GM12878 (cell line): ENCODE data around the gene RETREG3. TPM values are rescaled to one million over a fixed set of nuclear protein-coding genes. Genes with fewer than 3 reads are reported as not detected.

Experiments used
- NBN ChIP-seq: fragments of 450-650 bp; IDR thresholded peaks from 2 replicates; pipeline ENCODE4 v1.6.1; 2016
- PML ChIP-seq: IDR thresholded peaks from 2 replicates; pipeline ENCODE4 v1.6.1; 2012; ENCODE audit warnings: low read length, inconsistent platforms
- RFX5 ChIP-seq: IDR thresholded peaks from 2 replicates; pipeline ENCODE4 v1.6.1; 2011; ENCODE audit warnings: low read depth, low read length, improper control_type of control experiment
- SMAD1 ChIP-seq: fragments of 450-650 bp; IDR thresholded peaks from 2 replicates; pipeline ENCODE4 v1.6.1; 2018; ENCODE audit warnings: mild to moderate bottlenecking, low read depth; ENCODE audit not compliant: partially characterized antibody
- polyA plus RNA-seq, 11 experiments: library from polyadenylated mRNA; depleted of rRNA in 4 of 11; unstranded in 6 of 11; stranded (reverse) in 5 of 11; fragments of >200 nt; fragmentation: Nextera tagmentation in 4 of 11; fragmentation: Illumina TruSeq in 1 of 11; extraction: Ambion mirVana in 4 of 11; extraction: Trizol in 1 of 11; gene quantifications; 1 replicate in 1 of 11; 2 replicates in 10 of 11; pipeline versions ENCODE4 v1.2.1 to v1.2.3, GENCODE V29; 2011 to 2016; ENCODE audit warnings: inconsistent platforms in 2 of 11, missing spikeins in 2 of 11, low read depth in 1 of 11
- total RNA-seq, 4 experiments: library from RNA; depleted of rRNA in 3 of 4; stranded (reverse); fragments of >200 nt in 3 of 4; fragmentation: Illumina TruSeq in 1 of 4; extraction: Trizol in 1 of 4; gene quantifications; 2 replicates each; pipeline versions ENCODE4 v1.2.1 to v1.2.3, GENCODE V29; 2013 to 2021
- TF ChIP-seq, protein P1 (sequence below): fragments of 450-650 bp; IDR thresholded peaks from 2 replicates; pipeline ENCODE4 v1.6.1; 2017; ENCODE audit warnings: mild to moderate bottlenecking, moderate library complexity
- TF ChIP-seq, protein P2 (sequence below): fragments of 450-650 bp; IDR thresholded peaks from 2 replicates; pipeline ENCODE4 v1.6.1; 2016; ENCODE audit warnings: mild to moderate bottlenecking, moderate library complexity, borderline replicate concordance
- TF ChIP-seq, protein P3 (sequence below): IDR thresholded peaks from 2 replicates; pipeline ENCODE4 v1.6.1; 2011; ENCODE audit warnings: borderline replicate concordance, low read depth, mild to moderate bottlenecking, moderate library complexity, mixed read lengths, low read length; ENCODE audit not compliant: insufficient read depth; ENCODE audit errors: extremely low read length

Gene RETREG3
- total and polyA plus RNA-seq, 10 of the 15 experiments (the other 5 are each of a cell fraction or from before 2014, with no cell fraction given): 7.0 to 50.6 (median 27.3) TPM

DNA sequence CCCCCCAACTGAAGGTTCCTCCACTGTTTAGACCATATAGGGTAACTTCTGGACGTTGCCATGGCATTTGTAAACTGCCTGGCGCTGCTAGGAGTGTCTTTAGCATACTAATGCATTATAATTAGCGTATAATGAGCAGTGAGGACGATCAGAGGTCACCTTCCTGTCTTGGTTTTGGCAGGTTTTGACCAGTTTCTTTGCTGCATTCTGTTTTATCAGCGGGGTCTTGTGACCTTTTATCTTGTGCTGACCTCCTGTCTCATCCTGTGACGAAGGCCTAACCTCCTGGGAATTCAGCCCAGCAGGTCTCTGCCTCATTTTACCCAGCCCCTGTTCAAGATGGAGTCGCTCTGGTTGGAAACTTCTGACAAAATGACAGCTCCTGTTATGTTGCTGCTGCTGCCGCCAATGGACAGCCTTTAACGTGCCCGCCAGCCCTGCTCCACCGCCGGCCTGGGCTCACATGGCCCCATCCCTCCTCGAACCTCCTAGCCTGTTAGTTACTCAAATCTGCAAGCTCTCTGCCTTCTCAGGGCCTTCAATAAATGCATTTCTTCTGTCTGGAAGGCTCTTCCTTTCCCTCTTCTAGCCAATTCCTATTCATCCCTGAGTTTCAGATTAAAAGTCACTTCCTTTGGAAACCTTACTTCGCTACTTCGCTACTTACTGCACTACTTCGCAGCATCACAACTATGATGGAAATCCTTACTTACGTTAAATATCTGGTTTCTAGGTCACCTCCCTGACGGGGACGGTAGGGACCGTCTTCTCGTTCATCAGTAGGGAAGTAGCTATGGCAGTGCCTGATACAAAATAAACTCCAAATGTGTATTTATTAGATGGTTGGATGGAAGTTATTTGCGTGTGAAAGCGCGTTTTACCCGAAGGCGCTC is 73.8 kb downstream of the RETREG3 start (continued):
- TF ChIP-seq, protein P1, sequence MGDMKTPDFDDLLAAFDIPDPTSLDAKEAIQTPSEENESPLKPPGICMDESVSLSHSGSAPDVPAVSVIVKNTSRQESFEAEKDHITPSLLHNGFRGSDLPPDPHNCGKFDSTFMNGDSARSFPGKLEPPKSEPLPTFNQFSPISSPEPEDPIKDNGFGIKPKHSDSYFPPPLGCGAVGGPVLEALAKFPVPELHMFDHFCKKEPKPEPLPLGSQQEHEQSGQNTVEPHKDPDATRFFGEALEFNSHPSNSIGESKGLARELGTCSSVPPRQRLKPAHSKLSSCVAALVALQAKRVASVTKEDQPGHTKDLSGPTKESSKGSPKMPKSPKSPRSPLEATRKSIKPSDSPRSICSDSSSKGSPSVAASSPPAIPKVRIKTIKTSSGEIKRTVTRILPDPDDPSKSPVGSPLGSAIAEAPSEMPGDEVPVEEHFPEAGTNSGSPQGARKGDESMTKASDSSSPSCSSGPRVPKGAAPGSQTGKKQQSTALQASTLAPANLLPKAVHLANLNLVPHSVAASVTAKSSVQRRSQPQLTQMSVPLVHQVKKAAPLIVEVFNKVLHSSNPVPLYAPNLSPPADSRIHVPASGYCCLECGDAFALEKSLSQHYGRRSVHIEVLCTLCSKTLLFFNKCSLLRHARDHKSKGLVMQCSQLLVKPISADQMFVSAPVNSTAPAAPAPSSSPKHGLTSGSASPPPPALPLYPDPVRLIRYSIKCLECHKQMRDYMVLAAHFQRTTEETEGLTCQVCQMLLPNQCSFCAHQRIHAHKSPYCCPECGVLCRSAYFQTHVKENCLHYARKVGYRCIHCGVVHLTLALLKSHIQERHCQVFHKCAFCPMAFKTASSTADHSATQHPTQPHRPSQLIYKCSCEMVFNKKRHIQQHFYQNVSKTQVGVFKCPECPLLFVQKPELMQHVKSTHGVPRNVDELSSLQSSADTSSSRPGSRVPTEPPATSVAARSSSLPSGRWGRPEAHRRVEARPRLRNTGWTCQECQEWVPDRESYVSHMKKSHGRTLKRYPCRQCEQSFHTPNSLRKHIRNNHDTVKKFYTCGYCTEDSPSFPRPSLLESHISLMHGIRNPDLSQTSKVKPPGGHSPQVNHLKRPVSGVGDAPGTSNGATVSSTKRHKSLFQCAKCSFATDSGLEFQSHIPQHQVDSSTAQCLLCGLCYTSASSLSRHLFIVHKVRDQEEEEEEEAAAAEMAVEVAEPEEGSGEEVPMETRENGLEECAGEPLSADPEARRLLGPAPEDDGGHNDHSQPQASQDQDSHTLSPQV: peak; percentile 85; the same call in 1 of the 2 replicates
- TF ChIP-seq, protein P2, sequence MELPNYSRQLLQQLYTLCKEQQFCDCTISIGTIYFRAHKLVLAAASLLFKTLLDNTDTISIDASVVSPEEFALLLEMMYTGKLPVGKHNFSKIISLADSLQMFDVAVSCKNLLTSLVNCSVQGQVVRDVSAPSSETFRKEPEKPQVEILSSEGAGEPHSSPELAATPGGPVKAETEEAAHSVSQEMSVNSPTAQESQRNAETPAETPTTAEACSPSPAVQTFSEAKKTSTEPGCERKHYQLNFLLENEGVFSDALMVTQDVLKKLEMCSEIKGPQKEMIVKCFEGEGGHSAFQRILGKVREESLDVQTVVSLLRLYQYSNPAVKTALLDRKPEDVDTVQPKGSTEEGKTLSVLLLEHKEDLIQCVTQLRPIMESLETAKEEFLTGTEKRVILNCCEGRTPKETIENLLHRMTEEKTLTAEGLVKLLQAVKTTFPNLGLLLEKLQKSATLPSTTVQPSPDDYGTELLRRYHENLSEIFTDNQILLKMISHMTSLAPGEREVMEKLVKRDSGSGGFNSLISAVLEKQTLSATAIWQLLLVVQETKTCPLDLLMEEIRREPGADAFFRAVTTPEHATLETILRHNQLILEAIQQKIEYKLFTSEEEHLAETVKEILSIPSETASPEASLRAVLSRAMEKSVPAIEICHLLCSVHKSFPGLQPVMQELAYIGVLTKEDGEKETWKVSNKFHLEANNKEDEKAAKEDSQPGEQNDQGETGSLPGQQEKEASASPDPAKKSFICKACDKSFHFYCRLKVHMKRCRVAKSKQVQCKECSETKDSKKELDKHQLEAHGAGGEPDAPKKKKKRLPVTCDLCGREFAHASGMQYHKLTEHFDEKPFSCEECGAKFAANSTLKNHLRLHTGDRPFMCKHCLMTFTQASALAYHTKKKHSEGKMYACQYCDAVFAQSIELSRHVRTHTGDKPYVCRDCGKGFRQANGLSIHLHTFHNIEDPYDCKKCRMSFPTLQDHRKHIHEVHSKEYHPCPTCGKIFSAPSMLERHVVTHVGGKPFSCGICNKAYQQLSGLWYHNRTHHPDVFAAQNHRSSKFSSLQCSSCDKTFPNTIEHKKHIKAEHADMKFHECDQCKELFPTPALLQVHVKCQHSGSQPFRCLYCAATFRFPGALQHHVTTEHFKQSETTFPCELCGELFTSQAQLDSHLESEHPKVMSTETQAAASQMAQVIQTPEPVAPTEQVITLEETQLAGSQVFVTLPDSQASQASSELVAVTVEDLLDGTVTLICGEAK: peak; percentile 43; the same call in 1 of the 2 replicates
- TF ChIP-seq SMAD1 (peak; percentile 63), PML (no peak), NBN (peak; percentile 66; the same call in 1 of the 2 replicates), RFX5 (no peak)
- TF ChIP-seq, protein P3, sequence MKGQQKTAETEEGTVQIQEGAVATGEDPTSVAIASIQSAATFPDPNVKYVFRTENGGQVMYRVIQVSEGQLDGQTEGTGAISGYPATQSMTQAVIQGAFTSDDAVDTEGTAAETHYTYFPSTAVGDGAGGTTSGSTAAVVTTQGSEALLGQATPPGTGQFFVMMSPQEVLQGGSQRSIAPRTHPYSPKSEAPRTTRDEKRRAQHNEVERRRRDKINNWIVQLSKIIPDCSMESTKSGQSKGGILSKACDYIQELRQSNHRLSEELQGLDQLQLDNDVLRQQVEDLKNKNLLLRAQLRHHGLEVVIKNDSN: no peak
